HepG2 (cell line): Measurements from ENCODE around the gene ATOSB. TPM values are rescaled to one million over a fixed set of nuclear protein-coding genes. Genes with fewer than 3 reads are reported as not detected.

Experiments used
- AGO2 ChIP-seq: fragments of 200-400 bp; formaldehyde crosslinking; optimal IDR thresholded peaks from 2 replicates; pipeline ENCODE3; 2017; ENCODE audit warnings: mild to moderate bottlenecking, low read depth, low read length, moderate library complexity
- ESRRA ChIP-seq: sonication (generic); formaldehyde crosslinking; IDR thresholded peaks from 2 replicates; pipeline ENCODE4 v1.5.1; 2020; ENCODE audit warnings: mild to moderate bottlenecking, low read depth, missing genetic modification reagents
- FOSL1 ChIP-seq: sonication (generic); formaldehyde crosslinking; IDR thresholded peaks from 2 replicates; pipeline ENCODE4 v1.9.0; 2021; ENCODE audit warnings: missing genetic modification reagents, borderline replicate concordance
- HOXA3 ChIP-seq: sonication (generic); formaldehyde crosslinking; IDR thresholded peaks from 2 replicates; pipeline ENCODE4 v1.5.0; 2020; ENCODE audit warnings: missing genetic modification reagents
- MEIS1 ChIP-seq: sonication (generic); formaldehyde crosslinking; IDR thresholded peaks from 2 replicates; pipeline ENCODE4 v1.9.0; 2021; ENCODE audit warnings: mild to moderate bottlenecking, missing genetic modification reagents, moderate library complexity, borderline replicate concordance
- NFE2 ChIP-seq: sonication (generic); formaldehyde crosslinking; IDR thresholded peaks from 2 replicates; pipeline ENCODE4 v1.4.0; 2020; ENCODE audit warnings: missing genetic modification reagents
- NONO ChIP-seq, 2 experiments: fragments of 450-650 bp in 1 of 2; sonication (generic) in 1 of 2; formaldehyde crosslinking in 1 of 2; IDR thresholded peaks in 1 of 2; conservative IDR thresholded peaks in 1 of 2; 2 replicates each; pipeline versions ENCODE4 v1.6.1 to v1.8.0; 2017 to 2022; ENCODE audit warnings: mild to moderate bottlenecking in 1 of 2, missing genetic modification reagents in 1 of 2, moderate library complexity in 1 of 2
- PAWR ChIP-seq: sonication (generic); formaldehyde crosslinking; IDR thresholded peaks from 2 replicates; pipeline ENCODE4 v1.4.0; 2020; ENCODE audit warnings: missing genetic modification reagents, mild to moderate bottlenecking, borderline replicate concordance
- SMAD3 ChIP-seq: sonication (generic); formaldehyde crosslinking; IDR thresholded peaks from 2 replicates; pipeline ENCODE4 v1.4.0; 2020; ENCODE audit warnings: missing genetic modification reagents
- SP5 ChIP-seq: IDR thresholded peaks from 2 replicates; pipeline ENCODE4 v1.6.1; 2016; ENCODE audit warnings: low read depth, borderline replicate concordance
- TEAD2 ChIP-seq: sonication (generic); formaldehyde crosslinking; IDR thresholded peaks from 2 replicates; pipeline ENCODE4 v1.9.0; 2021; ENCODE audit warnings: missing genetic modification reagents
- TP53 ChIP-seq: sonication (generic); formaldehyde crosslinking; conservative IDR thresholded peaks from 2 replicates; pipeline ENCODE4 v1.4.0; 2020; ENCODE audit warnings: missing genetic modification reagents
- ZNF274 ChIP-seq: sonication (generic); formaldehyde crosslinking; IDR thresholded peaks from 2 replicates; pipeline ENCODE4 v1.5.1; 2020; ENCODE audit warnings: mild to moderate bottlenecking, missing genetic modification reagents
- ZNF317 ChIP-seq: sonication (generic); formaldehyde crosslinking; IDR thresholded peaks from 2 replicates; pipeline ENCODE4 v1.5.0; 2020; ENCODE audit warnings: mild to moderate bottlenecking, missing genetic modification reagents
- ZNF598 ChIP-seq: sonication (generic); formaldehyde crosslinking; IDR thresholded peaks from 2 replicates; pipeline ENCODE4 v1.5.1; 2020; ENCODE audit warnings: mild to moderate bottlenecking, missing genetic modification reagents, borderline replicate concordance
- ZNF616 ChIP-seq: sonication (generic); formaldehyde crosslinking; IDR thresholded peaks from 2 replicates; pipeline ENCODE4 v1.5.0; 2020; ENCODE audit warnings: low read depth, mild to moderate bottlenecking, missing genetic modification reagents
- ZNF776 ChIP-seq: sonication (generic); formaldehyde crosslinking; IDR thresholded peaks from 2 replicates; pipeline ENCODE4 v1.4.0; 2020; ENCODE audit warnings: mild to moderate bottlenecking, missing genetic modification reagents
- ZNF782 ChIP-seq: sonication (generic); formaldehyde crosslinking; IDR thresholded peaks from 2 replicates; pipeline ENCODE4 v1.4.0; 2020; ENCODE audit warnings: missing genetic modification reagents, mild to moderate bottlenecking, borderline replicate concordance
- polyA plus RNA-seq, 8 experiments: library from polyadenylated mRNA; depleted of rRNA in 3 of 8; stranded (reverse) in 7 of 8; unstranded in 1 of 8; fragments of >200 nt; fragmentation: Illumina TruSeq in 4 of 8; extraction: Trizol in 4 of 8; gene quantifications; 2 replicates each; pipeline versions ENCODE4 v1.2.1 to v1.2.3, GENCODE V29; 2011 to 2016; ENCODE audit warnings: low read depth in 4 of 8, missing spikeins in 1 of 8, mixed read lengths in 1 of 8; ENCODE audit not compliant: insufficient read depth in 1 of 8
- total RNA-seq, 5 experiments: library from RNA; depleted of rRNA; stranded (reverse); fragments of >200 nt; fragmentation: Illumina TruSeq; extraction: Trizol; gene quantifications; 2 replicates each; pipeline ENCODE4 v1.2.3, GENCODE V29; 2016; ENCODE audit warnings: low read depth in 1 of 5
- TF ChIP-seq, protein P1 (sequence below): sonication (generic); formaldehyde crosslinking; IDR thresholded peaks from 2 replicates; pipeline ENCODE4 v1.5.0; 2020; ENCODE audit warnings: mild to moderate bottlenecking, missing genetic modification reagents, borderline replicate concordance
- TF ChIP-seq, protein P2 (sequence below): sonication (generic); formaldehyde crosslinking; IDR thresholded peaks from 2 replicates; pipeline ENCODE4 v1.5.1; 2020; ENCODE audit warnings: missing genetic modification reagents, mild to moderate bottlenecking, borderline replicate concordance
- TF ChIP-seq, protein P3 (sequence below): sonication (generic); formaldehyde crosslinking; conservative IDR thresholded peaks from 2 replicates; pipeline ENCODE4 v1.8.0; 2022; ENCODE audit warnings: mild to moderate bottlenecking, moderate library complexity, missing genetic modification reagents

ATOSB gene
- total and polyA plus RNA-seq, 2 of the 13 experiments (the other 11 are each of a cell fraction or from before 2014, with no cell fraction given): 1.9 to 6.4 TPM

DNA sequence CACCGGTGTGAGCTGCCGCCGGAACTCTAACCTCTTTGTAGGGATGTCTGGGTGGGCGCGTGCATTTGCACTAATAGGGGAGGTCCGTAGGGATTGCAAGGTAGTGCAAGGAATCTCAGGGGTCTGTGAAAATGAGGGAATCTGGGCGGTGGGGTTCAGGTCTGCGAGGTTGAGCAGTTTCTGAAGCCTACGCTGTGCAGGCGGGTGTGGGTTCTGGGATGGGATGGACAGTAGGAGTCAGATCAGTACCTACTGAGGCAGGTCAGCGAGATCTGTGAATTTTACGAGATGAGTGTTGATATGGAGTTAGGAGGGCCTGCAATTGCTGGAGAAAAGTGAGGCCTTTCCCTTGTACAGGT is 856 bp upstream of the ATOSB start (continued):
- TF ChIP-seq, protein P1, sequence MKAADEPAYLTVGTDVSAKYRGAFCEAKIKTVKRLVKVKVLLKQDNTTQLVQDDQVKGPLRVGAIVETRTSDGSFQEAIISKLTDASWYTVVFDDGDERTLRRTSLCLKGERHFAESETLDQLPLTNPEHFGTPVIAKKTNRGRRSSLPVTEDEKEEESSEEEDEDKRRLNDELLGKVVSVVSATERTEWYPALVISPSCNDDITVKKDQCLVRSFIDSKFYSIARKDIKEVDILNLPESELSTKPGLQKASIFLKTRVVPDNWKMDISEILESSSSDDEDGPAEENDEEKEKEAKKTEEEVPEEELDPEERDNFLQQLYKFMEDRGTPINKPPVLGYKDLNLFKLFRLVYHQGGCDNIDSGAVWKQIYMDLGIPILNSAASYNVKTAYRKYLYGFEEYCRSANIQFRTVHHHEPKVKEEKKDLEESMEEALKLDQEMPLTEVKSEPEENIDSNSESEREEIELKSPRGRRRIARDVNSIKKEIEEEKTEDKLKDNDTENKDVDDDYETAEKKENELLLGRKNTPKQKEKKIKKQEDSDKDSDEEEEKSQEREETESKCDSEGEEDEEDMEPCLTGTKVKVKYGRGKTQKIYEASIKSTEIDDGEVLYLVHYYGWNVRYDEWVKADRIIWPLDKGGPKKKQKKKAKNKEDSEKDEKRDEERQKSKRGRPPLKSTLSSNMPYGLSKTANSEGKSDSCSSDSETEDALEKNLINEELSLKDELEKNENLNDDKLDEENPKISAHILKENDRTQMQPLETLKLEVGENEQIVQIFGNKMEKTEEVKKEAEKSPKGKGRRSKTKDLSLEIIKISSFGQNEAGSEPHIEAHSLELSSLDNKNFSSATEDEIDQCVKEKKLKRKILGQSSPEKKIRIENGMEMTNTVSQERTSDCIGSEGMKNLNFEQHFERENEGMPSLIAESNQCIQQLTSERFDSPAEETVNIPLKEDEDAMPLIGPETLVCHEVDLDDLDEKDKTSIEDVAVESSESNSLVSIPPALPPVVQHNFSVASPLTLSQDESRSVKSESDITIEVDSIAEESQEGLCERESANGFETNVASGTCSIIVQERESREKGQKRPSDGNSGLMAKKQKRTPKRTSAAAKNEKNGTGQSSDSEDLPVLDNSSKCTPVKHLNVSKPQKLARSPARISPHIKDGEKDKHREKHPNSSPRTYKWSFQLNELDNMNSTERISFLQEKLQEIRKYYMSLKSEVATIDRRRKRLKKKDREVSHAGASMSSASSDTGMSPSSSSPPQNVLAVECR (CRISPR knock-in tag): peak; percentile 11; the same call in 1 of the 2 replicates
- TF ChIP-seq SMAD3 (CRISPR knock-in tag) (no peak; the same call in 1 of the 2 replicates), ZNF616 (peak; percentile 24; the same call in 1 of the 2 replicates), TEAD2 (CRISPR knock-in tag) (0 out of 2 replicates have a peak, but pooled peaks have one; percentile 17), ZNF776 (CRISPR knock-in tag) (0 out of 2 replicates have a peak, but pooled peaks have one; percentile 58), SP5 (CRISPR knock-in tag) (no peak), ZNF274 (CRISPR knock-in tag) (peak; percentile 75; the same call in 1 of the 2 replicates), FOSL1 (CRISPR knock-in tag) (no peak), AGO2 (no peak), MEIS1 (0 out of 2 replicates have a peak, but pooled peaks have one; percentile 18), ZNF782 (CRISPR knock-in tag) (0 out of 2 replicates have a peak, but pooled peaks have one; percentile 46), ESRRA (CRISPR knock-in tag) (peak; percentile 17; the same call in 1 of the 2 replicates), NFE2 (no peak), HOXA3 (CRISPR knock-in tag) (peak; percentile 6; the same call in 1 of the 2 replicates), NONO (IDR thresholded peaks at IDR 0.05) (no peak), NONO (CRISPR knock-in tag; conservative IDR thresholded peaks at IDR 0.05) (0 out of 2 replicates have a peak, but pooled peaks have one; percentile 18), TP53 (CRISPR knock-in tag) (0 out of 2 replicates have a peak, but pooled peaks have one; percentile 45), ZNF598 (CRISPR knock-in tag) (peak; percentile 48; the same call in 1 of the 2 replicates), ZNF317 (CRISPR knock-in tag) (no peak), PAWR (peak; percentile 71; the same call in 1 of the 2 replicates)
- TF ChIP-seq, protein P2, sequence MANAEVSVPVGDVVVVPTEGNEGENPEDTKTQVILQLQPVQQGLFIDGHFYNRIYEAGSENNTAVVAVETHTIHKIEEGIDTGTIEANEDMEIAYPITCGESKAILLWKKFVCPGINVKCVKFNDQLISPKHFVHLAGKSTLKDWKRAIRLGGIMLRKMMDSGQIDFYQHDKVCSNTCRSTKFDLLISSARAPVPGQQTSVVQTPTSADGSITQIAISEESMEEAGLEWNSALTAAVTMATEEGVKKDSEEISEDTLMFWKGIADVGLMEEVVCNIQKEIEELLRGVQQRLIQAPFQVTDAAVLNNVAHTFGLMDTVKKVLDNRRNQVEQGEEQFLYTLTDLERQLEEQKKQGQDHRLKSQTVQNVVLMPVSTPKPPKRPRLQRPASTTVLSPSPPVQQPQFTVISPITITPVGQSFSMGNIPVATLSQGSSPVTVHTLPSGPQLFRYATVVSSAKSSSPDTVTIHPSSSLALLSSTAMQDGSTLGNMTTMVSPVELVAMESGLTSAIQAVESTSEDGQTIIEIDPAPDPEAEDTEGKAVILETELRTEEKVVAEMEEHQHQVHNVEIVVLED (CRISPR knock-in tag): 0 out of 2 replicates have a peak, but pooled peaks have one; percentile 40
- TF ChIP-seq, protein P3, sequence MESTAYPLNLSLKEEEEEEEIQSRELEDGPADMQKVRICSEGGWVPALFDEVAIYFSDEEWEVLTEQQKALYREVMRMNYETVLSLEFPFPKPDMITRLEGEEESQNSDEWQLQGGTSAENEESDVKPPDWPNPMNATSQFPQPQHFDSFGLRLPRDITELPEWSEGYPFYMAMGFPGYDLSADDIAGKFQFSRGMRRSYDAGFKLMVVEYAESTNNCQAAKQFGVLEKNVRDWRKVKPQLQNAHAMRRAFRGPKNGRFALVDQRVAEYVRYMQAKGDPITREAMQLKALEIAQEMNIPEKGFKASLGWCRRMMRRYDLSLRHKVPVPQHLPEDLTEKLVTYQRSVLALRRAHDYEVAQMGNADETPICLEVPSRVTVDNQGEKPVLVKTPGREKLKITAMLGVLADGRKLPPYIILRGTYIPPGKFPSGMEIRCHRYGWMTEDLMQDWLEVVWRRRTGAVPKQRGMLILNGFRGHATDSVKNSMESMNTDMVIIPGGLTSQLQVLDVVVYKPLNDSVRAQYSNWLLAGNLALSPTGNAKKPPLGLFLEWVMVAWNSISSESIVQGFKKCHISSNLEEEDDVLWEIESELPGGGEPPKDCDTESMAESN (CRISPR knock-in tag): 0 out of 2 replicates have a peak, but pooled peaks have one; percentile 12
